ENCODE data around the gene IP6K2.
"Not testable (repeated sequence)": the region's sequence is repeated elsewhere in the genome, so short reads cannot be mapped to it uniquely, and the experiment has no call there.

The IP6K2 gene, protein sequence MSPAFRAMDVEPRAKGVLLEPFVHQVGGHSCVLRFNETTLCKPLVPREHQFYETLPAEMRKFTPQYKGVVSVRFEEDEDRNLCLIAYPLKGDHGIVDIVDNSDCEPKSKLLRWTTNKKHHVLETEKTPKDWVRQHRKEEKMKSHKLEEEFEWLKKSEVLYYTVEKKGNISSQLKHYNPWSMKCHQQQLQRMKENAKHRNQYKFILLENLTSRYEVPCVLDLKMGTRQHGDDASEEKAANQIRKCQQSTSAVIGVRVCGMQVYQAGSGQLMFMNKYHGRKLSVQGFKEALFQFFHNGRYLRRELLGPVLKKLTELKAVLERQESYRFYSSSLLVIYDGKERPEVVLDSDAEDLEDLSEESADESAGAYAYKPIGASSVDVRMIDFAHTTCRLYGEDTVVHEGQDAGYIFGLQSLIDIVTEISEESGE

DNA sequence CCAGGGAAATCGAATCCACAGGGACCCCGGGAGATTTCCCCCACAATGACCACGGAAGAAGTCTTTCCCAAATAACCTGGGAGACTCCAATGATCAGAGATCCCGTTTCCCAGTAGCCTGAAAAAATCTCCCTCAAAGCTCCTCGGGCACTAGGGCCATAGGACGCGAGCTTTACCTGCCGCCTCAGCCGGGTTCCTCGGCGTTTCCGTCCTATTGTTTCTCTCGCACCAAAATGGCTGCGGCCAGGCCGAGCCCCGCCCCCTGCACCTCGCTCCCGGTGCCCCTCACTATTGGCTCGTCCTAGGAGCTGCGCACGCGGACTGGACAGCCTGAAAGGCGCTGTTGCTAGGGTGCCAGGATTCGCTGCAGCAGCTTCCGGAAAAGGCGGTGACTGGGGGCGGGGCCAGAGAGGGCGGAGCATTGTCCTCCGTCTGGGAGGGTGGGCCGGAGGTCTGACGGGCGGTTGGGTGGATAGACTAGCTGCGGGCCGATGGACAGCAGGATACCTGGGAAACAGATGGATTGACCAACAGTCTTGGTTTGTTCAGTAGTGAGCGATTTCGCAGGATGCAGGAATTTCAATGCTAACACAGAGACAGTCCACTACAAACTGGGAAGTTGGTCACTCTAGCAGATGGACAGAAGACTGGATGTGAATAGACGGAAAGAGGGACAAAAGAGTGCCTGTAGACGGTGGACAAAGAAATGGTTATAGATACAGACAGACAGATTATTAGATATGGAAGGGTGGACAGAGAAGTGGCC, at the start of gene IP6K2:
Gene IP6K2, minus strand, starts transcription at position 240 of the 765 bp plus-strand sequence. CDS start 21,930 bp downstream, outside the sequence.
- ATAC-seq (replicated peaks; ENCODE audit: extremely low read depth, poor library complexity, severe bottlenecking): peak; percentile 100
- H3K36me3 Mint-ChIP-seq (ENCODE audit: insufficient read depth): peaks cover 27% of the 10 kb centered on the region
- peaks cover 39% of the 10 kb centered on the region for H3K4me1 Mint-ChIP-seq
- peak; percentile 97 to 98 for DNase-seq (ENCODE audit: low spot score in 2 of 2)
- H3K4me3 Mint-ChIP-seq: peak within 1 kb of the TSS; percentile 96
- no peaks in the 10 kb centered on the region for H3K27me3 Mint-ChIP-seq
- H3K27ac Mint-ChIP-seq (ENCODE audit: low read depth): peak within 1 kb of the TSS; percentile 94
- no peaks in the 10 kb centered on the region for H3K9me3 Mint-ChIP-seq

DNA sequence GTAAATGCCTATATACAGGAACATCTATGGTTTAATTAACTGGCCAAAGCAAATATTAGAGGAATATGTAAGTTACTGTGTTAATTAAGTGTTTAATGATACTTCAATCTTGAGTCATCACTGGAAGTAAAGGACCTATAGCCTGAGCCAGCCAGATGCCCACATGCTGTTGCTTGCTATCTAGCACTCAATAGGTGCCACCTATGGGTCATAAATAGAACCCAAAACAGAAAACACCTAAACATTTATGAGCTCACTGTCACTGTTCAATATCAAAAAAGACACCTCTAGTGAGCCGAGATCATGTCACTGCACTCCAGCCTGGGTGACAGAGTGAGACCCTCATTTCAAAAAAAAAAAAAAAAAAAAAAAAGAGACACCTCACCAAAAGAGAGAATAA, 48.4 kb upstream of the IP6K2 start:
- Mint-ChIP-seq H3K27ac (ENCODE audit: low read depth) (peak overlapping the region; percentile 37), H3K4me3 (no peak overlapping the region), H3K9me3 (no peaks in the 10 kb centered on the region), H3K4me1 (no peaks in the 10 kb centered on the region), H3K27me3 (no peaks in the 10 kb centered on the region), H3K36me3 (ENCODE audit: insufficient read depth) (peaks cover 31% of the 10 kb centered on the region)
- DNase-seq (ENCODE audit: low spot score in 2 of 2) (no peak), ATAC-seq (replicated peaks; ENCODE audit: extremely low read depth, poor library complexity, severe bottlenecking) (peak; percentile 43)

DNA sequence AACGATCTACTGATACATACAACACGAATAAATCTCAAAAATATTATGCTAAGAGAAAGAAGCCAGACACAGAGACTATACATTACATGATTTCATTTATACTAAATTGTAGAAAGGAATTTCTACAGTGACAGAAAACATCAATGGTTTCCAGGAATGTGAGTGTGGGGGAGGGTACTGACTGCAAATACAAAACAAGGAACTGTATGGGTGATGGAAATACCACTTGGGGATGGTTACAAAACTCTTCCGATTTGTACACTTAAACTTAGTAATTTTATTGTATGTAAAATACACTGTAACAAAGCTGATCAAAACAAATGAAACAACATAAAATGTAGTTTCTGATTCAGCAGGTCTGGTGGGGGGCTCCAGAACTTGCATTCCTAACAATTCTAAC, 45.8 kb upstream of the IP6K2 start:
- Mint-ChIP-seq H3K4me3 (no peak overlapping the region), H3K9me3 (no peaks in the 10 kb centered on the region), H3K4me1 (no peaks in the 10 kb centered on the region), H3K27me3 (no peaks in the 10 kb centered on the region), H3K36me3 (ENCODE audit: insufficient read depth) (peaks cover 29% of the 10 kb centered on the region), H3K27ac (ENCODE audit: low read depth) (no peak overlapping the region)
- no peak for DNase-seq (ENCODE audit: low spot score in 2 of 2)
- no peak for ATAC-seq (replicated peaks; ENCODE audit: extremely low read depth, poor library complexity, severe bottlenecking)

DNA sequence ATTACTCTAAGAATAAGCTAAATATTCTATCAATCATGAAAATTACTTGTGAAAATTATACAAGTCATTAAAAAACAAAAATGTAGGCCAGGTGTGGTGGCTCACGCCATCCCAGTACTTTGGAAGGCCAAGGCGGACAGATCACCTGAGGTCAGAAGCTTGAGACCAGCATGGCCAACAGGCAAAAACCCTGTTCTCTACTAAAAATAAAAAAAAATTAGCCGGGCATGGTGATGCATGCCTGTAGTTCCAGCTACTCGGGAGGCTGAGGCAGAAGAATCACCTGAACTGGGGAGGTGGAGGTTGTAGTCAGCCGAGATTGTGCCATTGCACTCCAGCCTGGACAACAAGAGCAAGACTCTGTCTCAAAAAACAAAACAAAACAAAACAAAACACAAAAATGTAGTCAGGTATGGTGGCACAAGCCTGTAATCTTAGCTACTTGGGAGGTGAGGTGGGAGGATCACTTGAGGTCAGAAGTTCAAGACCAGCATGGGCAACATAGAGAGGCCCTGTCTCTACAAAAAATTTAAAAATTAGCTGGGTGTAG, 43.0 kb upstream of the IP6K2 start:
- not testable (repeated sequence) for H3K27ac Mint-ChIP-seq (ENCODE audit: low read depth); ATAC-seq (replicated peaks; ENCODE audit: extremely low read depth, poor library complexity, severe bottlenecking)

DNA sequence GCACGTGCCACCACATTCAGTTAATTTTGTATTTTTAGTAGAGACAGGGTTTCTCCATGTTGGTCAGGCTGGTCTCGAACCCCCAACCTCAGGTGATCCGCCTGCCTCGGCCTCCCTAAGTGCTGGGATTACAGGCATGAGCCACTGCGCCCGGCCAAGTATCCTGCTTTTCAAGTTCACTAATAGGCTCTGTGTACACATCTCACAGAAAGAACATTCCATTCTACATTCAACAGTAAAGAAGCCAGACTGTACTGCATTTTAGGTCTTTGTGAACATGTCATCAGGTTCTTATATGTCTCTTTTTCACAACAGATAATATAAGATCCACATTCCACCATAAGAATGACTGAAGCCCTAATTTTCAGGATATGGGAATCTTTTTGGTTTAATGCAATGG, 42.5 kb upstream of the IP6K2 start:
- not testable (repeated sequence) for H3K27ac Mint-ChIP-seq (ENCODE audit: low read depth); H3K9me3 Mint-ChIP-seq; DNase-seq (ENCODE audit: low spot score in 2 of 2); H3K27me3 Mint-ChIP-seq; H3K4me1 Mint-ChIP-seq; H3K4me3 Mint-ChIP-seq; ATAC-seq (replicated peaks; ENCODE audit: extremely low read depth, poor library complexity, severe bottlenecking)
- peaks cover 21% of the 10 kb centered on the region for H3K36me3 Mint-ChIP-seq (ENCODE audit: insufficient read depth)

More for the DNA sequence above, 43.0 kb upstream of the IP6K2 start:
- peaks cover 25% of the 10 kb centered on the region for H3K36me3 Mint-ChIP-seq (ENCODE audit: insufficient read depth)
- not testable (repeated sequence) for H3K9me3 Mint-ChIP-seq; DNase-seq (ENCODE audit: low spot score in 2 of 2); H3K4me1 Mint-ChIP-seq; H3K4me3 Mint-ChIP-seq; H3K27me3 Mint-ChIP-seq

DNA sequence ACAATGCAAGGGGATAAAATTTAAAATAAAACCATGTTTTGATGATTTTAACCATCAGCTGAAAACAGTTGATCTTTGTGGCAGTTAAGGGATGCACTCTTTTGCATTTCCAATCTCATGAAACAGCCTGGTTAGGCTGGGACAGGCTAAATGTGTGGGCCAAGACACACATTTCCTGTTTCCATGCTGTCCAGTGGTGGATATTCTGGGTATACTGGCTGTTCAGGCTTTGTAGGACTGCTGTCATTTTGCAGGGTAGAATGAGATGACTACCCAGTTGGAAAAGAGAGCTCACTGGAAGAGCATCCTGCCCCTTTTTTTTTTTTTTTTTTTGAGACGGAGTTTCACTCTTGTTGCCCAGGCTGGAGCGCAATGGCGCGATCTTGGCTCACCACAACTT, 42.0 kb upstream of the IP6K2 start:
- ATAC-seq (replicated peaks; ENCODE audit: extremely low read depth, poor library complexity, severe bottlenecking) (no peak), DNase-seq (ENCODE audit: low spot score in 2 of 2) (no peak)
- Mint-ChIP-seq H3K4me1 (no peaks in the 10 kb centered on the region), H3K27ac (ENCODE audit: low read depth) (no peak overlapping the region), H3K36me3 (ENCODE audit: insufficient read depth) (peaks cover 17% of the 10 kb centered on the region), H3K27me3 (no peaks in the 10 kb centered on the region), H3K9me3 (no peaks in the 10 kb centered on the region), H3K4me3 (no peak overlapping the region)

DNA sequence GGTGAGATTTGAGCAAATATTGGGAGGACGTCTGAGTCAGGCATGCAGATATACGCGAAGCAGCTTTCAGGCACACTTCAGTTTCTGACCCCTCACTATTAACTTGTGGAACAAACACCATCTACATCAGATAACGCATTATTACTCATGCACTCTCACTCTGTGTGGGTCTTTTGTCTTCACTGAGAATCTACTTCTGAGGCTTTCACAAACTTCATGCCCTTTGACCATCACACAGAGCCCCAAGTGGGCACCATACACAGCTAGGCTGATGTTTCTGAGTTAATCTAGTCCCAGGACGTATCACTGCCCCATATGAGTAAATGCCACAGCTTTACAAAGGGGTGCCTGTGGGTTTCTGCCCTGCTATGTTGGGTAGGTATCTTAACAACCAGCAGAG, 39.6 kb upstream of the IP6K2 start:
- Mint-ChIP-seq H3K27me3 (no peaks in the 10 kb centered on the region), H3K4me1 (no peaks in the 10 kb centered on the region), H3K27ac (ENCODE audit: low read depth) (no peak overlapping the region), H3K36me3 (ENCODE audit: insufficient read depth) (peaks cover 20% of the 10 kb centered on the region), H3K4me3 (no peak overlapping the region), H3K9me3 (no peaks in the 10 kb centered on the region)
- ATAC-seq (replicated peaks; ENCODE audit: extremely low read depth, poor library complexity, severe bottlenecking) (no peak), DNase-seq (ENCODE audit: low spot score in 2 of 2) (no peak)

DNA sequence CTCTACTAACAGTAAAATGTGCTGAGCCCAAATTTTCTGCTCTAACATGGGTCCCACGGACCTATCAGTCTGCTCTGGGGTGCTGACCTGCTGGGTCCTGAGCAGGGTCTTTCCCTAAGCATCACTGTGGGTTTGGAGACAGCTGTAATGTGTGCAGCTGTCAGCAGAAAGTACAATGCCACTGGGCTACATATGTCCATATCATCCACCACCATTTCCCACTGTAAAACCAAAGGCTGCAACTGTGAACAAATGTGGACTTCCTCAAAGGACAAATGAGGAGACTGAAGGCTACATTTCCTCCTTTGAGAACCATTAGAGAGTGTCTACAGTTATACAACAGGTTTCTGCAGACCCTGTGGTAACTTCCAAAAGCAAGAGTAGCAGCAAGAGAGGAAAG, 33.8 kb upstream of the IP6K2 start:
- Mint-ChIP-seq H3K4me1 (no peaks in the 10 kb centered on the region), H3K27me3 (no peaks in the 10 kb centered on the region), H3K4me3 (no peak overlapping the region), H3K9me3 (no peaks in the 10 kb centered on the region), H3K27ac (ENCODE audit: low read depth) (no peak overlapping the region), H3K36me3 (ENCODE audit: insufficient read depth) (peaks cover 30% of the 10 kb centered on the region)
- DNase-seq (ENCODE audit: low spot score in 2 of 2): no peak
- ATAC-seq (replicated peaks; ENCODE audit: extremely low read depth, poor library complexity, severe bottlenecking): no peak

DNA sequence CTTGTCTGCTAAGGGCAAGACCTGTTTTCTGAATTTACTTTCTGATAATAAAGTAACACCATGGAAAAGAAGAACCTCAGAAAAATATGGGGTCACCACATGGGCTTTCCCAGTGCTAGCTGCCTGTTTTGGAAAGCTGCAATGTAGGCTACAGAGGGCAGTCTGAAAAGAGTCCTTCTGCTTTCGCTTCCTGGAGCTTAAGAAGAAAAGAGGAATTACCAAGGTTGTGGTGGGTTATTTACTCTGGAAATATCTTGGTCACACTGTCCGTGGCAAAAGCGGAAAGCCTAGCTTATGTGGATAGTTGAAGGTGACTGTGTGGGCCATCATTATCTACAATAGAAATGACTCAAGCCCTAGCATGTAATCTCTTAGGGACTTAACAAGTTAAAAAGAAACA, 31.7 kb upstream of the IP6K2 start:
- no peaks in the 10 kb centered on the region for H3K9me3 Mint-ChIP-seq
- no peaks in the 10 kb centered on the region for H3K4me1 Mint-ChIP-seq
- H3K36me3 Mint-ChIP-seq (ENCODE audit: insufficient read depth): peaks cover 33% of the 10 kb centered on the region
- ATAC-seq (replicated peaks; ENCODE audit: extremely low read depth, poor library complexity, severe bottlenecking) (no peak), DNase-seq (ENCODE audit: low spot score in 2 of 2) (no peak)
- H3K27ac Mint-ChIP-seq (ENCODE audit: low read depth): no peak overlapping the region
- H3K27me3 Mint-ChIP-seq: no peaks in the 10 kb centered on the region
- H3K4me3 Mint-ChIP-seq: no peak overlapping the region

DNA sequence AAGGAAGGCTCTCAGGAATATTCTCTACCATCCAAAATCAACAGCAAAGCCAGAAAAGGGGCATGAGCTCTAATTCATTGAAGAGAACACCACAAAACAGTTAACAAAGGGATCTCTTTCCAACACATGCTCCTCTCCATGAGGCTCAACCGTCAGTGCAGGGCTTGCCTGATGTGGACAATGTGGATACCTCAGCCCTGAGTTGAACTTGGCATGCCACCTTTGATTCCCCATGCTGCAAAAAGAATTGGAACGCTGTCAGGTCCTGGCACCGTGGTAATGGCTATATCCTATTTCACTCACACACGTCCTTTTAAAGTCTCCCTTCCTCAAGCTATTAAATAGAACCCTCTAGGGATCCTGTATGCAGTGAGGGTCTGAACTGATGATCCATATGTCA, 30.7 kb upstream of the IP6K2 start:
- Mint-ChIP-seq H3K27ac (ENCODE audit: low read depth) (no peak overlapping the region), H3K4me3 (no peak overlapping the region), H3K4me1 (no peaks in the 10 kb centered on the region), H3K9me3 (no peaks in the 10 kb centered on the region), H3K36me3 (ENCODE audit: insufficient read depth) (peaks cover 36% of the 10 kb centered on the region), H3K27me3 (no peaks in the 10 kb centered on the region)
- ATAC-seq (replicated peaks; ENCODE audit: extremely low read depth, poor library complexity, severe bottlenecking) (no peak), DNase-seq (ENCODE audit: low spot score in 2 of 2) (no peak)

DNA sequence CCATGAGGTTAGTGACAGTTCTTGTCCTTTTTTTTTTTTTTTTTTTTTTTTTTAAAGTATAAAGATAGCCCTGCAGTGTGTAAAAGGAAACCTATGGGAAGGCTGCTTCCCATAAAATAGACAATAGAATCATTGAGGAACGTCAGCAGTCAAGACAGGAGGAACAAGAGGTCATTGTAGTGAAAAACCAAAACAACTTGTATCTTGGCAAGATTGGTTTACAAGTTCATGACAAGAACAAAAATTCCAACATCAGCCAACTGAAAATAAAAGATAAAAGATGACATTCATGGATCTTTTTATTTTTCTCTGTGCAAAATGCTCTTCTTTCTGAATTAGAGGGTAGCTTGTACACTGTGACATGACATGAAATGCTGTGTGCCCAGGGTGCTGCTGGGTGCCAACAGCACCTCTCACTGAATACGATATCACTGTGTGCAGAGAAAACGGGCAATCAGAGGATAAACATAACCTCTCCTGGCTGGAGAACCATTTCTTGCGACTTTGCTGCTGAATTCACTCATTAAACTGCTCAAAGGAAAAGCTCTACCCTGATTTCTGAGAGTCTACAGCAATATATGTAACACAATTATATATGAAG, 30.1 kb upstream of the IP6K2 start:
- no peak overlapping the region for H3K27ac Mint-ChIP-seq (ENCODE audit: low read depth)
- no peak for ATAC-seq (replicated peaks; ENCODE audit: extremely low read depth, poor library complexity, severe bottlenecking)

DNA sequence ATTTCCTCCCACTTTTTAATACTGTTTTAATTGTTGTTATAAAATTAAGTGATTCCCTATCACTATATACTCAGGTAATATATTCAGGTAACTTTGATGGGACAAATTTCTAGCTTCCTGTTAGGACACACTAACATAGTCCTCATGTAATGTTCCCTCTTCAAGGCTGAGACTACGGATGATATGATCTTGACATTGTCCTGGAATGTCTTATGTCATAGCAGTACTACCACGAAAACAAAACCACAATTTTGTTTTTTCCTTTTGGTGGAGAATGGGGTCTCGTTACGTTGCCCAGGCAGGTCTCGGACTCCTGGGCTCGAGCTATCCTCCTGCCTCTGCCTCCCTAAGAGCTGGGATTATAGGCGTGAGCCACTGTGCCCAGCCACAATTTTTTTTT, 26.8 kb upstream of the IP6K2 start:
- H3K36me3 Mint-ChIP-seq (ENCODE audit: insufficient read depth): peaks cover 20% of the 10 kb centered on the region
- H3K4me1 Mint-ChIP-seq: no peaks in the 10 kb centered on the region
- H3K27me3 Mint-ChIP-seq: no peaks in the 10 kb centered on the region
- ATAC-seq (replicated peaks; ENCODE audit: extremely low read depth, poor library complexity, severe bottlenecking) (no peak), DNase-seq (ENCODE audit: low spot score in 2 of 2) (no peak)
- peak overlapping the region; percentile 32 for H3K27ac Mint-ChIP-seq (ENCODE audit: low read depth)
- H3K9me3 Mint-ChIP-seq: no peaks in the 10 kb centered on the region
- H3K4me3 Mint-ChIP-seq: no peak overlapping the region

More for the DNA sequence above, 30.1 kb upstream of the IP6K2 start:
- peaks cover 33% of the 10 kb centered on the region for H3K36me3 Mint-ChIP-seq (ENCODE audit: insufficient read depth)
- H3K4me3 Mint-ChIP-seq: no peak overlapping the region
- no peaks in the 10 kb centered on the region for H3K27me3 Mint-ChIP-seq
- DNase-seq (ENCODE audit: low spot score in 2 of 2): no peak
- H3K4me1 Mint-ChIP-seq: no peaks in the 10 kb centered on the region
- no peaks in the 10 kb centered on the region for H3K9me3 Mint-ChIP-seq

Measured in central memory CD8-positive, alpha-beta T cell (primary cell).